PFSK-1 (cell line): ENCODE results near the gene C19orf47.

Experiments used
- POLR2AphosphoS5 ChIP-seq: IDR thresholded peaks from 2 replicates; pipeline ENCODE4 v1.6.1; 2012; ENCODE audit warnings: low read depth, mild to moderate bottlenecking, control low read depth, low read length, moderate library complexity
- SIN3A ChIP-seq: IDR thresholded peaks from 2 replicates; pipeline ENCODE4 v1.6.1; 2012; ENCODE audit warnings: mild to moderate bottlenecking, low read length, moderate library complexity, borderline replicate concordance; ENCODE audit not compliant: insufficient read depth
- TF ChIP-seq, protein P1 (sequence below), 2 experiments: IDR thresholded peaks; 2 replicates each; pipeline versions ENCODE4 v1.6.1 to v1.8.0; 2011 to 2012; ENCODE audit warnings: low read depth in 2 of 2, low read length in 2 of 2, control low read depth in 1 of 2, inconsistent platforms in 1 of 2, mild to moderate bottlenecking in 1 of 2, moderate library complexity in 1 of 2; ENCODE audit not compliant: insufficient read depth in 1 of 2

GRCh38 chr19:40314656-40315055 lies 33.5 kb downstream of the C19orf47 start:
- TF ChIP-seq POLR2AphosphoS5 (no peak), SIN3A (no peak)
- TF ChIP-seq, protein P1, sequence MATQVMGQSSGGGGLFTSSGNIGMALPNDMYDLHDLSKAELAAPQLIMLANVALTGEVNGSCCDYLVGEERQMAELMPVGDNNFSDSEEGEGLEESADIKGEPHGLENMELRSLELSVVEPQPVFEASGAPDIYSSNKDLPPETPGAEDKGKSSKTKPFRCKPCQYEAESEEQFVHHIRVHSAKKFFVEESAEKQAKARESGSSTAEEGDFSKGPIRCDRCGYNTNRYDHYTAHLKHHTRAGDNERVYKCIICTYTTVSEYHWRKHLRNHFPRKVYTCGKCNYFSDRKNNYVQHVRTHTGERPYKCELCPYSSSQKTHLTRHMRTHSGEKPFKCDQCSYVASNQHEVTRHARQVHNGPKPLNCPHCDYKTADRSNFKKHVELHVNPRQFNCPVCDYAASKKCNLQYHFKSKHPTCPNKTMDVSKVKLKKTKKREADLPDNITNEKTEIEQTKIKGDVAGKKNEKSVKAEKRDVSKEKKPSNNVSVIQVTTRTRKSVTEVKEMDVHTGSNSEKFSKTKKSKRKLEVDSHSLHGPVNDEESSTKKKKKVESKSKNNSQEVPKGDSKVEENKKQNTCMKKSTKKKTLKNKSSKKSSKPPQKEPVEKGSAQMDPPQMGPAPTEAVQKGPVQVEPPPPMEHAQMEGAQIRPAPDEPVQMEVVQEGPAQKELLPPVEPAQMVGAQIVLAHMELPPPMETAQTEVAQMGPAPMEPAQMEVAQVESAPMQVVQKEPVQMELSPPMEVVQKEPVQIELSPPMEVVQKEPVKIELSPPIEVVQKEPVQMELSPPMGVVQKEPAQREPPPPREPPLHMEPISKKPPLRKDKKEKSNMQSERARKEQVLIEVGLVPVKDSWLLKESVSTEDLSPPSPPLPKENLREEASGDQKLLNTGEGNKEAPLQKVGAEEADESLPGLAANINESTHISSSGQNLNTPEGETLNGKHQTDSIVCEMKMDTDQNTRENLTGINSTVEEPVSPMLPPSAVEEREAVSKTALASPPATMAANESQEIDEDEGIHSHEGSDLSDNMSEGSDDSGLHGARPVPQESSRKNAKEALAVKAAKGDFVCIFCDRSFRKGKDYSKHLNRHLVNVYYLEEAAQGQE (IDR thresholded peaks at IDR 0.05; ENCODE audit: insufficient read depth in 1 of 2, low read depth in 2 of 2, low read length in 2 of 2), result no peak
